Smooth muscle cell (in vitro differentiated cells): ENCODE measurements around the gene ZBTB39. TPM values are rescaled to one million over a fixed set of nuclear protein-coding genes. Genes with fewer than 3 reads are reported as not detected.
"Not testable (repeated sequence)": the region's sequence is repeated elsewhere in the genome, so short reads cannot be mapped to it uniquely, and the experiment has no call there.

ENCODE experiments used
- DNase-seq: peaks from one replicate; lab custom pipeline; 2025; ENCODE audit not compliant: unreplicated experiment; lab: John Stamatoyannopoulos, UW
- H2AFZ ChIP-seq: fragments of 200-600 bp; sonication (generic); 2 replicates; pipeline ENCODE4 v1.6.0; 2016; ENCODE audit warnings: antibody characterized with exemption, low read depth, mild to moderate bottlenecking
- H3F3A ChIP-seq: fragments of 200-600 bp; sonication (generic); 2 replicates; pipeline ENCODE4 v1.6.0; 2017; ENCODE audit warnings: antibody characterized with exemption, low read depth
- H3K27ac ChIP-seq: fragments of 200-600 bp; sonication (generic); 2 replicates; pipeline ENCODE4 v1.5.1; 2016; ENCODE audit warnings: low read depth, mild to moderate bottlenecking
- H3K27me3 ChIP-seq: fragments of 200-600 bp; sonication (generic); 2 replicates; pipeline ENCODE4 v1.6.1; 2016; ENCODE audit warnings: low read depth, mild to moderate bottlenecking
- H3K36me3 ChIP-seq: fragments of 200-600 bp; sonication (generic); 2 replicates; pipeline ENCODE4 v1.5.1; 2016; ENCODE audit warnings: low read depth
- H3K4me1 ChIP-seq: fragments of 200-600 bp; sonication (generic); 2 replicates; pipeline ENCODE4 v1.5.1; 2016; ENCODE audit warnings: low read depth
- H3K4me2 ChIP-seq: fragments of 200-600 bp; sonication (generic); 2 replicates; pipeline ENCODE4 v1.6.0; 2016; ENCODE audit warnings: mild to moderate bottlenecking
- H3K4me3 ChIP-seq: fragments of 200-600 bp; sonication (generic); 2 replicates; pipeline ENCODE4 v1.5.1; 2016; ENCODE audit warnings: mild to moderate bottlenecking
- H3K79me2 ChIP-seq: fragments of 200-600 bp; sonication (generic); 2 replicates; pipeline ENCODE4 v1.6.0; 2016; ENCODE audit warnings: low read depth, mild to moderate bottlenecking
- H3K9ac ChIP-seq: fragments of 200-600 bp; sonication (generic); 2 replicates; pipeline ENCODE4 v1.6.0; 2016; ENCODE audit warnings: low read depth
- H3K9me3 ChIP-seq: fragments of 200-600 bp; sonication (generic); replicated peaks from 2 replicates; pipeline ENCODE4 v1.5.1; 2016; ENCODE audit warnings: low read depth
- H4K20me1 ChIP-seq: fragments of 200-600 bp; sonication (generic); 2 replicates; pipeline ENCODE4 v1.6.0; 2016; ENCODE audit warnings: low read depth
- WGBS: methylation state at CpG from one replicate; pipeline ENCODE4 v1.1.7; 2016; ENCODE audit warnings: low lambda C conversion rate; 5-methylcytosine and 5-hydroxymethylcytosine counted together
- polyA plus RNA-seq: library from polyadenylated mRNA; unstranded; fragments of >200 nt; fragmentation: Nextera tagmentation; extraction: Ambion mirVana; gene quantifications from 2 replicates; pipeline ENCODE4 v1.2.1, GENCODE V29; 2016
- total RNA-seq: library from RNA; depleted of rRNA; stranded (reverse); fragments of >200 nt; gene quantifications from 2 replicates; pipeline ENCODE4 v1.2.3, GENCODE V29; 2014
- TF ChIP-seq, protein P1 (sequence below): fragments of 200-600 bp; sonication (generic); IDR thresholded peaks from 2 replicates; pipeline ENCODE4 v1.5.1; 2017; ENCODE audit warnings: borderline replicate concordance, mild to moderate bottlenecking, antibody characterized with exemption; ENCODE audit not compliant: insufficient read depth, poor library complexity, severe bottlenecking

The ZBTB39 gene, protein sequence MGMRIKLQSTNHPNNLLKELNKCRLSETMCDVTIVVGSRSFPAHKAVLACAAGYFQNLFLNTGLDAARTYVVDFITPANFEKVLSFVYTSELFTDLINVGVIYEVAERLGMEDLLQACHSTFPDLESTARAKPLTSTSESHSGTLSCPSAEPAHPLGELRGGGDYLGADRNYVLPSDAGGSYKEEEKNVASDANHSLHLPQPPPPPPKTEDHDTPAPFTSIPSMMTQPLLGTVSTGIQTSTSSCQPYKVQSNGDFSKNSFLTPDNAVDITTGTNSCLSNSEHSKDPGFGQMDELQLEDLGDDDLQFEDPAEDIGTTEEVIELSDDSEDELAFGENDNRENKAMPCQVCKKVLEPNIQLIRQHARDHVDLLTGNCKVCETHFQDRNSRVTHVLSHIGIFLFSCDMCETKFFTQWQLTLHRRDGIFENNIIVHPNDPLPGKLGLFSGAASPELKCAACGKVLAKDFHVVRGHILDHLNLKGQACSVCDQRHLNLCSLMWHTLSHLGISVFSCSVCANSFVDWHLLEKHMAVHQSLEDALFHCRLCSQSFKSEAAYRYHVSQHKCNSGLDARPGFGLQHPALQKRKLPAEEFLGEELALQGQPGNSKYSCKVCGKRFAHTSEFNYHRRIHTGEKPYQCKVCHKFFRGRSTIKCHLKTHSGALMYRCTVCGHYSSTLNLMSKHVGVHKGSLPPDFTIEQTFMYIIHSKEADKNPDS
- 7.3 and 8.5 TPM in 2 replicates for total RNA-seq
- polyA plus RNA-seq: 2.6 and 3.6 TPM in 2 replicates

- TF ChIP-seq, protein P1, sequence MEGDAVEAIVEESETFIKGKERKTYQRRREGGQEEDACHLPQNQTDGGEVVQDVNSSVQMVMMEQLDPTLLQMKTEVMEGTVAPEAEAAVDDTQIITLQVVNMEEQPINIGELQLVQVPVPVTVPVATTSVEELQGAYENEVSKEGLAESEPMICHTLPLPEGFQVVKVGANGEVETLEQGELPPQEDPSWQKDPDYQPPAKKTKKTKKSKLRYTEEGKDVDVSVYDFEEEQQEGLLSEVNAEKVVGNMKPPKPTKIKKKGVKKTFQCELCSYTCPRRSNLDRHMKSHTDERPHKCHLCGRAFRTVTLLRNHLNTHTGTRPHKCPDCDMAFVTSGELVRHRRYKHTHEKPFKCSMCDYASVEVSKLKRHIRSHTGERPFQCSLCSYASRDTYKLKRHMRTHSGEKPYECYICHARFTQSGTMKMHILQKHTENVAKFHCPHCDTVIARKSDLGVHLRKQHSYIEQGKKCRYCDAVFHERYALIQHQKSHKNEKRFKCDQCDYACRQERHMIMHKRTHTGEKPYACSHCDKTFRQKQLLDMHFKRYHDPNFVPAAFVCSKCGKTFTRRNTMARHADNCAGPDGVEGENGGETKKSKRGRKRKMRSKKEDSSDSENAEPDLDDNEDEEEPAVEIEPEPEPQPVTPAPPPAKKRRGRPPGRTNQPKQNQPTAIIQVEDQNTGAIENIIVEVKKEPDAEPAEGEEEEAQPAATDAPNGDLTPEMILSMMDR: peak; percentile 56
- H3K9ac ChIP-seq: peak within 1 kb of the TSS; percentile 80
- no peaks in the 10 kb centered on the region for H3K27me3 ChIP-seq
- H3K27ac ChIP-seq: peak within 1 kb of the TSS; percentile 32
- peaks cover 11% of the 10 kb centered on the region for H3F3A ChIP-seq
- peak; percentile 33 for DNase-seq
- peak within 1 kb of the TSS; percentile 88 for H3K4me3 ChIP-seq
- 1% methylated on average over 34 of the region's 94 CpGs for WGBS
- H4K20me1 ChIP-seq: peaks cover 16% of the 10 kb centered on the region
- H3K79me2 ChIP-seq: peaks cover 32% of the 10 kb centered on the region
- peaks cover 7% of the 10 kb centered on the region for H3K4me1 ChIP-seq
- no peaks in the 10 kb centered on the region for H3K9me3 ChIP-seq
- H3K36me3 ChIP-seq: no peaks in the 10 kb centered on the region
- peak within 1 kb of the TSS; percentile 97 for H3K4me2 ChIP-seq
- peak within 1 kb of the TSS; percentile 47 for H2AFZ ChIP-seq
Observed at GRCh38 chr12:57005980-57006808, at the start of gene ZBTB39. Gene ZBTB39, minus strand, starts transcription at chr12:57006546. Its CDS starts 1,629 bp downstream, at chr12:57004917.

DNA sequence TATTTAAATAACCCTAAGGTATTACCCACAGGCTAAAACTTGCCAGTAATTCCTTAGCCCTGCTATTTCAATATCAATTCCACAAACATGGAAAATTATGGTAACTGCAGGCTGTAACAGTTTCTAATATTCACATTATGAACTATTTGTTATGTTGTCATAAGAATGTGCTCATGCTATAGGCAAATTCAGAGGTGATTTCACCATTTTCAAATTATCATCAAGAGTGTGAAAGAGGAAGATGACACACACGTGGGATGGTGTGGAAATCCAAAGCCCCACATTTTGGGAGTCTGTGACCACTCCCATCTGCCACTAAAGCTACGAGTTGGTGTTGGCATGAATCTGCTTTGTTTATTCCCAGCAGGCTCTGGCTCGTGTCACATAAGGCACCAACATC, 49.5 kb upstream of the ZBTB39 start:
- TF ChIP-seq, protein P1: no peak
- Histone ChIP-seq H2AFZ (no peak overlapping the region), H3K27ac (no peak overlapping the region), H3F3A (no peaks in the 10 kb centered on the region), H4K20me1 (no peaks in the 10 kb centered on the region), H3K4me2 (no peak overlapping the region), H3K79me2 (no peaks in the 10 kb centered on the region), H3K9ac (no peak overlapping the region), H3K4me3 (no peak overlapping the region), H3K9me3 (no peaks in the 10 kb centered on the region), H3K36me3 (peaks cover 7% of the 10 kb centered on the region), H3K4me1 (no peaks in the 10 kb centered on the region), H3K27me3 (peaks cover 3% of the 10 kb centered on the region)
- no peak for DNase-seq
- WGBS: 79% methylated on average over 3 of the region's 3 CpGs

DNA sequence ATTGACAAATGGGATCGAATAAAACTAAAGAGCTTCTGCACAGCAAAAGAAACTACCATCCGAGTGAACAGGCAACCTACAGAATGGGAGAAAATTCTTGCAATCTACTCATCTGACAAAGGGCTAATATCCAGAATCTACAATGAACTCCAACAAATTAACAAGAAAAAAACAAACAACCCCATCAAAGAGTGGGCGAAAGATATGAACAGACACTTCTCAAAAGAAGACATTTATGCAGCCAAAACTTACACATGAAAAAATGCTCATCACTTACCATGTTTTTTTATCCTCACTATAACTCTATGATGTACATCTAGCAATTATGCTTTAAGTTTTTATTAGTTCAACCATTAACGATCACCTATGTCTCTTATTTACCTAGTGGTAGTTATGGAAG, 47.6 kb upstream of the ZBTB39 start:
- not testable (repeated sequence) for H4K20me1 ChIP-seq, H3K79me2 ChIP-seq, H3K4me1 ChIP-seq, H3K27me3 ChIP-seq, H3K27ac ChIP-seq, H2AFZ ChIP-seq, H3K4me3 ChIP-seq, H3K36me3 ChIP-seq, H3K9me3 ChIP-seq, H3K4me2 ChIP-seq, H3K9ac ChIP-seq, DNase-seq, H3F3A ChIP-seq
- WGBS: 94% methylated on average over 4 of the region's 4 CpGs

DNA sequence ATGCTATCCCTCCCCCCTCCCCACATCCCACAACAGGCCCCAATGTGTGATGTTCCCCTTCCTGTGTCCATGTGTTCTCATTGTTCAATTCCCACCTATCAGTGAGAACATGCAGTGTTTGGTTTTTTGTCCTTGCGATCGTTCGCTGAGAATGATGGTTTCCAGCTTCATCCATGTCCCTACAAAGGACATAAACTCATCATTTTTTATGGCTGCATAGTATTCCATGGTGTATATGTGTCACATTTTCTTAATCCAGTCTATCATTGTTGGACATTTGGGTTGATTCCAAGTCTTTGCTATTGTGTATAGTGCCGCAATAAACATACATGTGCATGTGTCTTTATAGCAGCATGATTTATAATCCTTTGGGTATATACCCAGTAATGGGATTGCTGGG, 46.8 kb upstream of the ZBTB39 start:
- not testable (repeated sequence) for H3K4me1 ChIP-seq, H3K27me3 ChIP-seq, H3K79me2 ChIP-seq, H3K36me3 ChIP-seq, H2AFZ ChIP-seq, H3K27ac ChIP-seq, H3K4me2 ChIP-seq, H3K4me3 ChIP-seq, H3F3A ChIP-seq, H3K9me3 ChIP-seq, H3K9ac ChIP-seq, DNase-seq, H4K20me1 ChIP-seq
- WGBS: 98% methylated on average over 4 of the region's 4 CpGs
